Smooth muscle cell (in vitro differentiated cells): ENCODE measurements around the gene SPATA22. TPM values are rescaled to one million over a fixed set of nuclear protein-coding genes. Genes with fewer than 3 reads are reported as not detected.
"Not testable (repeated sequence)": the region's sequence is repeated elsewhere in the genome, so short reads cannot be mapped to it uniquely, and the experiment has no call there.

Experiments used
- DNase-seq: peaks from one replicate; lab custom pipeline; 2025; ENCODE audit not compliant: unreplicated experiment; lab: John Stamatoyannopoulos, UW
- H2AFZ ChIP-seq: fragments of 200-600 bp; sonication (generic); 2 replicates; pipeline ENCODE4 v1.6.0; 2016; ENCODE audit warnings: antibody characterized with exemption, low read depth, mild to moderate bottlenecking
- H3F3A ChIP-seq: fragments of 200-600 bp; sonication (generic); 2 replicates; pipeline ENCODE4 v1.6.0; 2017; ENCODE audit warnings: antibody characterized with exemption, low read depth
- H3K27ac ChIP-seq: fragments of 200-600 bp; sonication (generic); 2 replicates; pipeline ENCODE4 v1.5.1; 2016; ENCODE audit warnings: low read depth, mild to moderate bottlenecking
- H3K27me3 ChIP-seq: fragments of 200-600 bp; sonication (generic); 2 replicates; pipeline ENCODE4 v1.6.1; 2016; ENCODE audit warnings: low read depth, mild to moderate bottlenecking
- H3K36me3 ChIP-seq: fragments of 200-600 bp; sonication (generic); 2 replicates; pipeline ENCODE4 v1.5.1; 2016; ENCODE audit warnings: low read depth
- H3K4me1 ChIP-seq: fragments of 200-600 bp; sonication (generic); 2 replicates; pipeline ENCODE4 v1.5.1; 2016; ENCODE audit warnings: low read depth
- H3K4me2 ChIP-seq: fragments of 200-600 bp; sonication (generic); 2 replicates; pipeline ENCODE4 v1.6.0; 2016; ENCODE audit warnings: mild to moderate bottlenecking
- H3K4me3 ChIP-seq: fragments of 200-600 bp; sonication (generic); 2 replicates; pipeline ENCODE4 v1.5.1; 2016; ENCODE audit warnings: mild to moderate bottlenecking
- H3K79me2 ChIP-seq: fragments of 200-600 bp; sonication (generic); 2 replicates; pipeline ENCODE4 v1.6.0; 2016; ENCODE audit warnings: low read depth, mild to moderate bottlenecking
- H3K9ac ChIP-seq: fragments of 200-600 bp; sonication (generic); 2 replicates; pipeline ENCODE4 v1.6.0; 2016; ENCODE audit warnings: low read depth
- H3K9me3 ChIP-seq: fragments of 200-600 bp; sonication (generic); replicated peaks from 2 replicates; pipeline ENCODE4 v1.5.1; 2016; ENCODE audit warnings: low read depth
- H4K20me1 ChIP-seq: fragments of 200-600 bp; sonication (generic); 2 replicates; pipeline ENCODE4 v1.6.0; 2016; ENCODE audit warnings: low read depth
- CTCF ChIP-seq: fragments of 200-600 bp; sonication (generic); IDR thresholded peaks from 2 replicates; pipeline ENCODE4 v1.5.1; 2017; ENCODE audit warnings: borderline replicate concordance, mild to moderate bottlenecking, antibody characterized with exemption; ENCODE audit not compliant: insufficient read depth, poor library complexity, severe bottlenecking
- WGBS: methylation state at CpG from one replicate; pipeline ENCODE4 v1.1.7; 2016; ENCODE audit warnings: low lambda C conversion rate; 5-methylcytosine and 5-hydroxymethylcytosine counted together
- polyA plus RNA-seq: library from polyadenylated mRNA; unstranded; fragments of >200 nt; fragmentation: Nextera tagmentation; extraction: Ambion mirVana; gene quantifications from 2 replicates; pipeline ENCODE4 v1.2.1, GENCODE V29; 2016
- total RNA-seq: library from RNA; depleted of rRNA; stranded (reverse); fragments of >200 nt; gene quantifications from 2 replicates; pipeline ENCODE4 v1.2.3, GENCODE V29; 2014

SPATA22 gene
- total and polyA plus RNA-seq, 2 experiments from 2014 or later, result not detected

GRCh38 chr17:3472137-3472536 lies 518 bp upstream of the SPATA22 start:
- DNase-seq, result no peak
- Histone ChIP-seq H3K9ac (no peak overlapping the region), H3K4me3 (no peak overlapping the region), H3K79me2 (no peaks in the 10 kb centered on the region), H3K9me3 (no peaks in the 10 kb centered on the region), H3K4me1 (no peaks in the 10 kb centered on the region), H3F3A (no peaks in the 10 kb centered on the region), H3K36me3 (no peaks in the 10 kb centered on the region), H3K4me2 (no peak overlapping the region), H4K20me1 (no peaks in the 10 kb centered on the region), H2AFZ (no peak overlapping the region), H3K27me3 (no peaks in the 10 kb centered on the region), H3K27ac (no peak overlapping the region)
- 96% methylated on average over 21 of the region's 21 CpGs for WGBS
- no peak for TF ChIP-seq CTCF

GRCh38 chr17:3469529-3469928 lies 2.1 kb downstream of the SPATA22 start:
- no peaks in the 10 kb centered on the region for H3K9me3 ChIP-seq
- 79% methylated on average over 5 of the region's 5 CpGs for WGBS
- no peaks in the 10 kb centered on the region for H3K36me3 ChIP-seq
- no peaks in the 10 kb centered on the region for H3K79me2 ChIP-seq
- no peak overlapping the region for H3K4me2 ChIP-seq
- H3K4me1 ChIP-seq, result no peaks in the 10 kb centered on the region
- H4K20me1 ChIP-seq, result no peaks in the 10 kb centered on the region
- H3K27ac ChIP-seq, result no peak overlapping the region
- H2AFZ ChIP-seq, result no peak overlapping the region
- no peak overlapping the region for H3K9ac ChIP-seq
- no peak for TF ChIP-seq CTCF
- DNase-seq, result no peak
- no peaks in the 10 kb centered on the region for H3K27me3 ChIP-seq
- H3K4me3 ChIP-seq, result no peak overlapping the region
- H3F3A ChIP-seq, result no peaks in the 10 kb centered on the region

GRCh38 chr17:3466355-3466754 lies 5.3 kb downstream of the SPATA22 start:
- H3K9me3 ChIP-seq, H3K9ac ChIP-seq, H3K27me3 ChIP-seq, H3K4me1 ChIP-seq, H3K36me3 ChIP-seq, H2AFZ ChIP-seq, H3F3A ChIP-seq, H3K4me3 ChIP-seq, DNase-seq, H4K20me1 ChIP-seq, H3K79me2 ChIP-seq, H3K4me2 ChIP-seq, H3K27ac ChIP-seq: not testable (repeated sequence)
- 73% methylated on average over 1 of the region's 1 CpG for WGBS

GRCh38 chr17:3448059-3448665 lies 23.5 kb downstream of the SPATA22 start:
- Histone ChIP-seq H3K36me3 (no peaks in the 10 kb centered on the region), H3K9me3 (no peaks in the 10 kb centered on the region), H3K27ac (no peak overlapping the region), H4K20me1 (no peaks in the 10 kb centered on the region), H2AFZ (no peak overlapping the region), H3K4me3 (no peak overlapping the region), H3K4me1 (no peaks in the 10 kb centered on the region), H3K79me2 (no peaks in the 10 kb centered on the region), H3K9ac (no peak overlapping the region), H3K27me3 (no peaks in the 10 kb centered on the region), H3K4me2 (no peak overlapping the region), H3F3A (no peaks in the 10 kb centered on the region)
- WGBS, result 65% methylated on average over 2 of the region's 2 CpGs
- no peak for DNase-seq
- no peak for TF ChIP-seq CTCF
